HL-60 (cell line): ENCODE data around the gene SARDH.

Source experiments
- DNase-seq, 2 experiments: peaks; one replicate each; pipeline ENCODE4 v3.0.0-alpha.2; 2010 to 2020; ENCODE audit warnings: low read depth in 1 of 2, low spot score in 1 of 2
- H3K27ac ChIP-seq: fragments of 250-450 bp; sonication (Bioruptor Pico); replicated peaks from 2 replicates; pipeline ENCODE4 v1.5.1; 2020; ENCODE audit warnings: mild to moderate bottlenecking, moderate library complexity
- H3K27me3 ChIP-seq: fragments of 250-450 bp; sonication (Bioruptor Pico); 2 replicates; pipeline ENCODE4 v1.5.1; 2021; ENCODE audit warnings: mild to moderate bottlenecking, moderate library complexity; ENCODE audit not compliant: insufficient read depth, poor library complexity, severe bottlenecking
- H3K4me3 ChIP-seq: replicated peaks from 2 replicates; pipeline ENCODE4 v1.5.1; 2011; ENCODE audit warnings: mild to moderate bottlenecking, control low read depth, low read length; ENCODE audit not compliant: insufficient read depth
- CTCF ChIP-seq: IDR thresholded peaks from one replicate; pipeline ENCODE4 v1.5.1; 2011; ENCODE audit warnings: low read length, control low read depth, inconsistent platforms; ENCODE audit not compliant: insufficient read depth
- GABPA ChIP-seq: IDR thresholded peaks from 2 replicates; pipeline ENCODE4 v1.6.1; 2012; ENCODE audit warnings: low read depth
- POLR2AphosphoS5 ChIP-seq: IDR thresholded peaks from 2 replicates; pipeline ENCODE4 v1.6.1; 2012; ENCODE audit warnings: low read depth
- REST ChIP-seq: IDR thresholded peaks from 2 replicates; pipeline ENCODE4 v1.6.1; 2012; ENCODE audit warnings: low read depth; ENCODE audit not compliant: insufficient replicate concordance
- SPI1 ChIP-seq: IDR thresholded peaks from 2 replicates; pipeline ENCODE4 v1.6.1; 2012; ENCODE audit warnings: low read depth, mild to moderate bottlenecking, borderline replicate concordance

The SARDH gene

DNA sequence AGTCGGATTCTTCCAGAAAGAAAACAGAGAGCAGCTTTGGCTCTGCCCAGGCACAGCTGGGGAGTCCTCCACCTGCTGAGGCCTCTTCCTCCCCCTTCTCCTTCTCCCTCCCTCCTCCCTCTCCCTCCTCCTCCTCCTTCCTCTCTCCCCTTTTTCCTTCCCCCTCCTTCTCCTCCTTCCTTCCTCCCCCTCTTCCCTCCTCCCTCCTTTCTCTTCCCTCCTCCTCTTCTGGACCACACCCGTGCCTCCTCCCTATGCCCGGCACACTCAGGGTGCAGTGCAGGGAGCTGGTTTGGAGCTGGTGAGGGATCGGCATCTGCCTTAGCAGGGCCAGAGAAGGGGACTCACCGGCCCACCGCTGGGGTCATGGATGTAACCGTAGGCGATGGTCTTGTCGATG, 71.8 kb downstream of the SARDH start:
- no peak overlapping the region for H3K4me3 ChIP-seq
- no peaks in the 10 kb centered on the region for H3K27me3 ChIP-seq
- no peak for DNase-seq
- TF ChIP-seq REST: no peak
- H3K27ac ChIP-seq: no peak overlapping the region

DNA sequence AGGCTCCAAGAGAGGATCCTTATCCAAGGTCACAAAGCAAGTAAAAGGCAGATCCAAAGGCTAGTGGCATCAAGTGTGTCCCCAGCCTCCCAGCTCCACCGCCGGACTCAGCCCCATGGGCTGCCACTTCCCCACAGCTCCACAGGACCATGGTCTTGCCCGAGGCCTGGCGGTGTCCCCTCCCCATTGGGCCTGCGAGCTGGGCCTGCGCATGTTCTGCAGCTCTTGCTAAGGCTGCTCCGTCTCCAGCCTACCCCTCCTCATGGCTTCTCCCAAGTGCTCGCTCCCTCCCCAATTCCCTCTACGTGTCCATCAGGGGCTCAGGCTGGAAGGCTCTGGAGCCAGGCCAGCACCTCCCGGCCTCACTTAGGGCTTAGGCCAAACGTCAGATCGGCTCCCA, 72.6 kb downstream of the SARDH start:
- no peak overlapping the region for H3K27ac ChIP-seq
- H3K27me3 ChIP-seq: peaks cover 2% of the 10 kb centered on the region
- H3K4me3 ChIP-seq: no peak overlapping the region
- TF ChIP-seq GABPA (no peak), CTCF (no peak), SPI1 (no peak)
- DNase-seq: no peak

- H3K4me3 ChIP-seq: no peak overlapping the region
- H3K27me3 ChIP-seq: peaks cover 3% of the 10 kb centered on the region
- no peak overlapping the region for H3K27ac ChIP-seq
- TF ChIP-seq POLR2AphosphoS5 (no peak), CTCF (no peak), GABPA (no peak)
- DNase-seq: no peak
Measured at GRCh38 chr9:133665096-133665495, 73.1 kb downstream of the SARDH start.

DNA sequence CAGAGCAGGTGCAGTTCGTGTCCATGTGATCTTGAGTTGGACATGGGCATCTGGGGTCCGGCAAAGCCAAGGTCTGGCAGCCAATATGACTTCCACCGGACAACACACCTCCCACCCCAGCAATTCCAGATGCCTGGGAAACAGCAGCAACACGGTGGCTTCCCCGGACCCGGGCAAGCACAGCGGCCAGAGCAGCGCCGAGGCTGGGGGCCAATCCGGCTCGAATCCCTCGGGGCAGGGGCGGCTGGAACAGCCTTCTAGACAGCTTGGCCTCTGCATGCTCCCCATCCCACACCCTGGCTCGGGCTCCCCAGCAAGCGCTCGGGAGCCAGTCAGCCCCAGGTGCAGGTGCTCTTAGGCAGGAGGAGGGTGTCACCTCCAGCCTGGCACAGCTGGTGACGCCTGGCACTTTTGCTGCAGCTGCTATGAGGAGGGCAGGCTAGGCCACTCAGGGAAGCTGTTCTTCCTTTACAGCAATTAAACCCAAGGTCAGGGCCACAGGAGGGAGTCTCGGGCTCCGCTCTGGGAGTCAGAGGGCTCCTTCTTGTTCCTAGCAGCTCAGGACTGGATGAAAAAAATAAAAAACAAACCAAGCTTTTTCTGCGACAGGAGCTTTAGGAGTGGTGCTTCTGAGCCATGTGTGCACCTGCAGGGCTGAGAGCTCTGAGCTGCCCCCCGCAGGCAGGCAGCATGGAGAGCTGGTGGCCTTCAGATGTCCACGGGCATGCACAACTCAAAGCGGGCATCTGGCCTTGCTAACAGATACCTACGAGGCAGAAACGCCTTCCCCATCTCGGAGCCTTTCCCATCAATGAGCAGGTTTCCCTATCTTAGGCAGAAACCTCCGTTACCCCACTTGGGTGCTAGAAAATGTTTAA, 73.7 kb downstream of the SARDH start:
- DNase-seq: no peak
- Histone ChIP-seq H3K27ac (no peak overlapping the region), H3K4me3 (no peak overlapping the region), H3K27me3 (peaks cover 7% of the 10 kb centered on the region)
- TF ChIP-seq GABPA (no peak), CTCF (no peak), SPI1 (no peak), POLR2AphosphoS5 (no peak), REST (no peak)
